NK-92 (cell line): Measurements from ENCODE around the gene MYG1.

ENCODE experiments used
- DNase-seq: peaks from one replicate; lab custom pipeline; 2025; ENCODE audit not compliant: unreplicated experiment; lab: John Stamatoyannopoulos, UW

Gene MYG1

GRCh38 chr12:53352331-53353256, 53.1 kb downstream of the MYG1 start:
- no peak for DNase-seq

DNA sequence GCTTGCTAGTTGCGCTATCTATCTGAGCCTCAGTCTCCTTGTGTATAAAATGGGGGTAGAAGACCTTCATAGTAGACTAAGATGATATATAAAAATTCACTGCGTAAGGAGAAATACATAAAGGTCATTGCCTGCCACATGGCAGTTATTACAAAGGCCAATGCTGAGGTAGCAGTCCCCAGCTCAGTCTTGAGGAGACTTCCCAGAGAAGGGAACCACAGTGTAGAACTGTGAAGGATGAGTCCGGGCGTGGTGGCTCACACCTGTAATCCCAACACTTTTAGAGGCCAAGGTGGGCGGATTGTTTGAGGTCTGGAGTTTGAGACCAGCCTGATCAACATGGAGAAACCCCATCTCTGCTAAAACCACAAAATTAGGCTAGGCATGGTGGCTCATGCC, 53.8 kb downstream of the MYG1 start:
- DNase-seq: no peak

GRCh38 chr12:53355121-53355520, 55.6 kb downstream of the MYG1 start:
- no peak for DNase-seq
